Astrocyte (in vitro differentiated cells and primary cell): ENCODE measurements around the gene LRRC8D. TPM values are rescaled to one million over a fixed set of nuclear protein-coding genes. Genes with fewer than 3 reads are reported as not detected.

Experiments used
- DNase-seq: peaks from one replicate; pipeline ENCODE4 v3.0.0-alpha.2; 2010; ENCODE audit warnings: low read depth
- FAIRE-seq: peaks from 2 replicates; lab custom pipeline; 2011; peaks lifted over from hg19 to GRCh38; lab: Jason Lieb, UNC
- H2AFZ ChIP-seq: 2 replicates; pipeline ENCODE4 v1.6.0; 2012; ENCODE audit warnings: low read depth, low read length, inconsistent platforms
- H3K27ac ChIP-seq: 2 replicates; pipeline ENCODE4 v1.5.1; 2011; ENCODE audit warnings: low read depth, low read length, inconsistent platforms
- H3K27me3 ChIP-seq: 2 replicates; pipeline ENCODE4 v1.6.0; 2011; ENCODE audit warnings: low read length, inconsistent platforms; ENCODE audit not compliant: insufficient read depth
- H3K36me3 ChIP-seq: 2 replicates; pipeline ENCODE4 v1.5.1; 2011; ENCODE audit warnings: low read length, inconsistent platforms; ENCODE audit not compliant: insufficient read depth
- H3K4me1 ChIP-seq: 2 replicates; pipeline ENCODE4 v1.5.1; 2011; ENCODE audit warnings: low read length, inconsistent platforms; ENCODE audit not compliant: insufficient read depth
- H3K4me2 ChIP-seq: 2 replicates; pipeline ENCODE4 v1.6.0; 2012; ENCODE audit warnings: low read length, inconsistent platforms
- H3K4me3 ChIP-seq: 2 replicates; pipeline ENCODE4 v1.5.1; 2011; ENCODE audit warnings: low read depth, mild to moderate bottlenecking, low read length, inconsistent platforms; ENCODE audit not compliant: insufficient read depth
- H3K79me2 ChIP-seq: 2 replicates; pipeline ENCODE4 v1.6.0; 2012; ENCODE audit warnings: mild to moderate bottlenecking, low read length, inconsistent platforms; ENCODE audit not compliant: insufficient read depth
- H3K9ac ChIP-seq: 2 replicates; pipeline ENCODE4 v1.6.0; 2012; ENCODE audit warnings: mild to moderate bottlenecking, low read length, inconsistent platforms
- H3K9me3 ChIP-seq: 2 replicates; pipeline ENCODE4 v1.5.1; 2012; ENCODE audit warnings: low read depth, mild to moderate bottlenecking, low read length, inconsistent platforms; ENCODE audit not compliant: insufficient read depth
- H4K20me1 ChIP-seq: 2 replicates; pipeline ENCODE4 v1.6.0; 2012; ENCODE audit warnings: low read length, inconsistent platforms; ENCODE audit not compliant: insufficient read depth
- H3K27ac Mint-ChIP-seq: one replicate; pipeline ENCODE4 v1.8.0; 2021; ENCODE audit warnings: mild to moderate bottlenecking, mixed read lengths; ENCODE audit not compliant: unreplicated experiment
- H3K27me3 Mint-ChIP-seq: one replicate; pipeline ENCODE4 v1.8.0; 2021; ENCODE audit warnings: low read depth, mixed read lengths; ENCODE audit not compliant: unreplicated experiment
- H3K36me3 Mint-ChIP-seq: one replicate; pipeline ENCODE4 v1.8.0; 2021; ENCODE audit warnings: low read depth, mixed read lengths; ENCODE audit not compliant: unreplicated experiment
- H3K4me1 Mint-ChIP-seq: one replicate; pipeline ENCODE4 v1.8.0; 2021; ENCODE audit warnings: low read depth, mixed read lengths; ENCODE audit not compliant: unreplicated experiment
- H3K4me3 Mint-ChIP-seq: one replicate; pipeline ENCODE4 v1.8.0; 2021; ENCODE audit warnings: mild to moderate bottlenecking, moderate library complexity, mixed read lengths; ENCODE audit not compliant: unreplicated experiment
- H3K9me3 Mint-ChIP-seq: one replicate; pipeline ENCODE4 v1.8.0; 2021; ENCODE audit warnings: mild to moderate bottlenecking, mixed read lengths; ENCODE audit not compliant: unreplicated experiment
- CTCF ChIP-seq: IDR thresholded peaks from 2 replicates; pipeline ENCODE4 v1.5.1; 2011; ENCODE audit warnings: low read depth, mild to moderate bottlenecking, inconsistent platforms, low read length, moderate library complexity; ENCODE audit not compliant: insufficient read depth
- EZH2 ChIP-seq: IDR thresholded peaks from 2 replicates; pipeline ENCODE4 v1.6.1; 2012; ENCODE audit warnings: mild to moderate bottlenecking, low read length, inconsistent platforms; ENCODE audit not compliant: insufficient read depth
- total RNA-seq: library from RNA; stranded (reverse); gene quantifications from 2 replicates; pipeline ENCODE4 v1.2.1, GENCODE V29; 2021

The LRRC8D gene
- total RNA-seq, 1 donor from 2014 or later: 36.9 TPM

- H3K9me3 Mint-ChIP-seq: peaks cover 2% of the 10 kb centered on the region
- TF ChIP-seq EZH2 (no peak), CTCF (no peak)
- H3K27me3 Mint-ChIP-seq: no peaks in the 10 kb centered on the region
- Histone ChIP-seq H3K9me3 (no peaks in the 10 kb centered on the region), H3K27ac (no peak overlapping the region), H3K79me2 (no peaks in the 10 kb centered on the region), H3K4me3 (no peak overlapping the region), H3K36me3 (no peaks in the 10 kb centered on the region), H3K9ac (no peak overlapping the region), H2AFZ (no peak overlapping the region), H3K4me2 (no peak overlapping the region), H3K27me3 (no peaks in the 10 kb centered on the region), H3K4me1 (peaks cover 9% of the 10 kb centered on the region), H4K20me1 (no peaks in the 10 kb centered on the region)
- H3K36me3 Mint-ChIP-seq: peaks cover 16% of the 10 kb centered on the region
- no peak overlapping the region for H3K27ac Mint-ChIP-seq
- DNase-seq (no peak), FAIRE-seq (no peak)
- H3K4me3 Mint-ChIP-seq: no peak overlapping the region
- H3K4me1 Mint-ChIP-seq: peaks cover 19% of the 10 kb centered on the region
Observed at GRCh38 chr1:89898695-89899470, 78.1 kb downstream of the LRRC8D start.

GRCh38 chr1:89900323-89900722 is 79.5 kb downstream of the LRRC8D start:
- H3K36me3 ChIP-seq: no peaks in the 10 kb centered on the region
- Mint-ChIP-seq H3K27me3 (no peaks in the 10 kb centered on the region), H3K4me1 (peaks cover 23% of the 10 kb centered on the region), H3K36me3 (peaks cover 16% of the 10 kb centered on the region), H3K27ac (no peak overlapping the region), H3K9me3 (peaks cover 2% of the 10 kb centered on the region), H3K4me3 (no peak overlapping the region)
- no peak overlapping the region for H3K9ac ChIP-seq
- no peak overlapping the region for H3K4me2 ChIP-seq
- FAIRE-seq: no peak
- H3K79me2 ChIP-seq: no peaks in the 10 kb centered on the region
- no peak for DNase-seq
- no peaks in the 10 kb centered on the region for H3K27me3 ChIP-seq
- no peak for TF ChIP-seq EZH2
- TF ChIP-seq CTCF: no peak
- H3K27ac ChIP-seq: no peak overlapping the region
- no peak overlapping the region for H3K4me3 ChIP-seq
- no peaks in the 10 kb centered on the region for H3K9me3 ChIP-seq
- no peaks in the 10 kb centered on the region for H4K20me1 ChIP-seq
- H3K4me1 ChIP-seq: peaks cover 6% of the 10 kb centered on the region
- no peak overlapping the region for H2AFZ ChIP-seq
